ENCODE data around the gene ABCC8.

GRCh38 chr11:17401841-17402240 lies 74.8 kb downstream of the ABCC8 start:
- TF ChIP-seq CTCF (IDR thresholded peaks at IDR 0.05) (no peak), POLR2A (IDR thresholded peaks at IDR 0.05) (no peak)
